SJCRH30 (cell line): ENCODE data around the gene PCDHGC3. TPM values are rescaled to one million over a fixed set of nuclear protein-coding genes. Genes with fewer than 3 reads are reported as not detected.

Experiments
- DNase-seq, 2 experiments: peaks; one replicate each; pipeline ENCODE4 v3.0.0-alpha.2; 2015 to 2020
- H3K27ac ChIP-seq: fragments of 250-450 bp; sonication (Bioruptor Pico); 2 replicates; pipeline ENCODE4 v1.5.1; 2020; ENCODE audit warnings: mild to moderate bottlenecking, moderate library complexity
- H3K27me3 ChIP-seq: fragments of 250-450 bp; sonication (Bioruptor Pico); 2 replicates; pipeline ENCODE4 v1.5.1; 2020; ENCODE audit warnings: mild to moderate bottlenecking, moderate library complexity
- H3K36me3 ChIP-seq: fragments of 250-450 bp; sonication (Bioruptor Pico); 2 replicates; pipeline ENCODE4 v1.5.1; 2020; ENCODE audit warnings: mild to moderate bottlenecking, moderate library complexity
- H3K4me1 ChIP-seq: fragments of 250-450 bp; sonication (Bioruptor Pico); 2 replicates; pipeline ENCODE4 v1.5.1; 2020; ENCODE audit warnings: mild to moderate bottlenecking, moderate library complexity
- H3K4me3 ChIP-seq: fragments of 250-450 bp; sonication (Bioruptor Pico); 2 replicates; pipeline ENCODE4 v1.5.1; 2020; ENCODE audit warnings: mild to moderate bottlenecking, moderate library complexity
- H3K9me3 ChIP-seq: fragments of 250-450 bp; sonication (Bioruptor Pico); replicated peaks from 2 replicates; pipeline ENCODE4 v1.5.1; 2020; ENCODE audit warnings: mild to moderate bottlenecking, moderate library complexity
- total RNA-seq: library from RNA; depleted of rRNA; stranded (reverse); fragments of >200 nt; shearing (Covaris generic); gene quantifications from 2 replicates; pipeline ENCODE4 v1.2.3, GENCODE V29; 2014

The PCDHGC3 gene
- total RNA-seq, 1 experiment from 2014 or later, result 105 TPM

GRCh38 chr5:141477044-141477575, 1.3 kb downstream of the PCDHGC3 start:
- Histone ChIP-seq H3K4me1 (peaks cover 17% of the 10 kb centered on the region), H3K27me3 (no peaks in the 10 kb centered on the region), H3K27ac (peak overlapping the region; percentile 86), H3K36me3 (peaks cover 37% of the 10 kb centered on the region), H3K4me3 (peak overlapping the region; percentile 70), H3K9me3 (peaks cover 5% of the 10 kb centered on the region; the same call in 1 of the 2 replicates)
- peak in 1 of 2 experiments; percentile 31 for DNase-seq

- H3K4me3 ChIP-seq, result peak overlapping the region; percentile 70
These were observed 2.0 kb downstream of the PCDHGC3 start for GRCh38 chr5:141477815-141478214.

GRCh38 chr5:141478321-141478945, 2.7 kb downstream of the PCDHGC3 start:
- H3K4me3 ChIP-seq, result peak overlapping the region; percentile 70
- no peaks in the 10 kb centered on the region for H3K27me3 ChIP-seq
- H3K36me3 ChIP-seq, result peaks cover 50% of the 10 kb centered on the region
- H3K27ac ChIP-seq, result no peak overlapping the region
- H3K9me3 ChIP-seq, result peaks cover 10% of the 10 kb centered on the region; the same call in 1 of the 2 replicates
- DNase-seq, result peak in 1 of 2 experiments; percentile 25
- peaks cover 17% of the 10 kb centered on the region for H3K4me1 ChIP-seq

More at GRCh38 chr5:141477815-141478214, 2.0 kb downstream of the PCDHGC3 start:
- no peak overlapping the region for H3K27ac ChIP-seq
- peaks cover 17% of the 10 kb centered on the region for H3K4me1 ChIP-seq
- DNase-seq, result peak in 1 of 2 experiments; percentile 47
- H3K27me3 ChIP-seq, result no peaks in the 10 kb centered on the region
- peaks cover 6% of the 10 kb centered on the region; the same call in 1 of the 2 replicates for H3K9me3 ChIP-seq
- peaks cover 44% of the 10 kb centered on the region for H3K36me3 ChIP-seq

- no peaks in the 10 kb centered on the region for H3K27me3 ChIP-seq
- H3K36me3 ChIP-seq, result peaks cover 64% of the 10 kb centered on the region
- DNase-seq, result no peak
- H3K4me3 ChIP-seq, result no peak overlapping the region
- peaks cover 17% of the 10 kb centered on the region for H3K4me1 ChIP-seq
- no peak overlapping the region for H3K27ac ChIP-seq
- H3K9me3 ChIP-seq, result peaks cover 15% of the 10 kb centered on the region
These were observed 4.0 kb downstream of the PCDHGC3 start for GRCh38 chr5:141479776-141480175.

GRCh38 chr5:141483902-141484301, 8.1 kb downstream of the PCDHGC3 start:
- no peak overlapping the region for H3K4me3 ChIP-seq
- H3K36me3 ChIP-seq, result peaks cover 96% of the 10 kb centered on the region
- H3K27ac ChIP-seq, result no peak overlapping the region
- H3K27me3 ChIP-seq, result no peaks in the 10 kb centered on the region
- H3K9me3 ChIP-seq, result peaks cover 15% of the 10 kb centered on the region
- no peak for DNase-seq
- peaks cover 10% of the 10 kb centered on the region for H3K4me1 ChIP-seq

- H3K4me3 ChIP-seq, result no peak overlapping the region
- no peaks in the 10 kb centered on the region for H3K27me3 ChIP-seq
- H3K9me3 ChIP-seq, result peaks cover 15% of the 10 kb centered on the region
- H3K36me3 ChIP-seq, result peaks cover 97% of the 10 kb centered on the region
- H3K27ac ChIP-seq, result no peak overlapping the region
- H3K4me1 ChIP-seq, result peaks cover 6% of the 10 kb centered on the region
- DNase-seq, result no peak
These were observed 8.5 kb downstream of the PCDHGC3 start for GRCh38 chr5:141484310-141484640.

GRCh38 chr5:141484641-141485311, 9.0 kb downstream of the PCDHGC3 start, which contains the start of gene PCDHGC4:
TSS of gene PCDHGC4 (plus strand) at chr5:141485030. CDS start at chr5:141485174, 144 bp downstream.
- no peak within 1 kb of the TSS for H3K4me3 ChIP-seq

GRCh38 chr5:141485321-141486055, 9.7 kb downstream of the PCDHGC3 start:
- peaks cover 18% of the 10 kb centered on the region for H3K9me3 ChIP-seq
- DNase-seq, result no peak
- H3K4me1 ChIP-seq, result no peaks in the 10 kb centered on the region
- peaks cover 97% of the 10 kb centered on the region for H3K36me3 ChIP-seq
- no peak overlapping the region for H3K27ac ChIP-seq
- H3K27me3 ChIP-seq, result no peaks in the 10 kb centered on the region
- no peak overlapping the region for H3K4me3 ChIP-seq

More at GRCh38 chr5:141484641-141485311, 9.0 kb downstream of the PCDHGC3 start, which contains the start of gene PCDHGC4:
- H3K4me1 ChIP-seq, result peaks cover 1% of the 10 kb centered on the region
- no peak for DNase-seq
- H3K27ac ChIP-seq, result no peak within 1 kb of the TSS
- peaks cover 97% of the 10 kb centered on the region for H3K36me3 ChIP-seq
- H3K9me3 ChIP-seq, result peaks cover 17% of the 10 kb centered on the region
- no peaks in the 10 kb centered on the region for H3K27me3 ChIP-seq

- DNase-seq, result no peak
- Histone ChIP-seq H3K27me3 (no peaks in the 10 kb centered on the region), H3K4me3 (no peak overlapping the region), H3K9me3 (peaks cover 17% of the 10 kb centered on the region), H3K36me3 (peaks cover 97% of the 10 kb centered on the region), H3K4me1 (no peaks in the 10 kb centered on the region), H3K27ac (no peak overlapping the region)
These were observed 10.3 kb downstream of the PCDHGC3 start for GRCh38 chr5:141486091-141486490.

- Histone ChIP-seq H3K27me3 (no peaks in the 10 kb centered on the region), H3K27ac (no peak overlapping the region), H3K9me3 (peaks cover 13% of the 10 kb centered on the region), H3K36me3 (peaks cover 99% of the 10 kb centered on the region), H3K4me3 (no peak overlapping the region), H3K4me1 (no peaks in the 10 kb centered on the region)
- DNase-seq, result no peak
These were observed 11.4 kb downstream of the PCDHGC3 start for GRCh38 chr5:141487131-141487530.

GRCh38 chr5:141488591-141489561, 13.1 kb downstream of the PCDHGC3 start, which contains the start of gene PCDHGC5:
TSS of gene PCDHGC5 (plus strand) at chr5:141489081. CDS start at chr5:141489241, 160 bp downstream.
- Histone ChIP-seq H3K4me3 (no peak within 1 kb of the TSS), H3K27ac (no peak within 1 kb of the TSS), H3K9me3 (peaks cover 6% of the 10 kb centered on the region; the same call in 1 of the 2 replicates), H3K4me1 (peaks cover 4% of the 10 kb centered on the region; the same call in 1 of the 2 replicates), H3K36me3 (peaks cover 83% of the 10 kb centered on the region), H3K27me3 (no peaks in the 10 kb centered on the region)
- DNase-seq, result no peak

GRCh38 chr5:141489841-141490240, 14.1 kb downstream of the PCDHGC3 start:
- Histone ChIP-seq H3K36me3 (peaks cover 83% of the 10 kb centered on the region), H3K9me3 (0 out of 2 replicates have a peak, but pooled peaks cover 3% of the 10 kb centered on the region), H3K4me1 (peaks cover 14% of the 10 kb centered on the region), H3K4me3 (no peak overlapping the region), H3K27ac (no peak overlapping the region), H3K27me3 (no peaks in the 10 kb centered on the region)
- DNase-seq, result no peak

- Histone ChIP-seq H3K9me3 (0 out of 2 replicates have a peak, but pooled peaks cover 3% of the 10 kb centered on the region), H3K27me3 (no peaks in the 10 kb centered on the region), H3K27ac (no peak overlapping the region), H3K4me1 (peaks cover 18% of the 10 kb centered on the region), H3K4me3 (no peak overlapping the region), H3K36me3 (peaks cover 79% of the 10 kb centered on the region)
- DNase-seq, result no peak
These were observed 14.5 kb downstream of the PCDHGC3 start for GRCh38 chr5:141490271-141490670.
